Bone marrow (tissue), 2 donors: ENCODE data around the gene TMPRSS5.

ENCODE experiments used
- DNase-seq, 2 donors: peaks; one replicate each; lab custom pipeline; 2025; lab: John Stamatoyannopoulos, UW

TMPRSS5 gene

DNA sequence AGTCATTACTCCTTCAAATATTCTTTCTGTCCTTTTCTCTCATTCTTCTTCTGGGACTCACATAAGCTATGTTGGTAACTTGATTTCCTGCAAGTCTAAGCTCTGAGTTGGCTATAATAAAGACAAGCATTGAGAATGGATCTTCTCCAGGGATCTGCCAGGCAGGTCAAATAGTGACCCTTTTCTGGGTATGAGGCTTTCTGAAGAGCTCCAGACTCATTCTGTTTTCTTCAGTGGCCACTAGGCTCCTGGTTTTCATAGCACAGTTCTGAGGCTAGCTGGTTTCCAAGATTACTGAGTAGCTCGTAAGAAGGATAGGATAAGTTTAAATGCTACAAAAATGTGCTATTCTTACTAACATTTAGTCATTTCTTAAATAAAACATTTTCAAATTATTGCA, 38.3 kb downstream of the TMPRSS5 start:
- no peak for DNase-seq

DNA sequence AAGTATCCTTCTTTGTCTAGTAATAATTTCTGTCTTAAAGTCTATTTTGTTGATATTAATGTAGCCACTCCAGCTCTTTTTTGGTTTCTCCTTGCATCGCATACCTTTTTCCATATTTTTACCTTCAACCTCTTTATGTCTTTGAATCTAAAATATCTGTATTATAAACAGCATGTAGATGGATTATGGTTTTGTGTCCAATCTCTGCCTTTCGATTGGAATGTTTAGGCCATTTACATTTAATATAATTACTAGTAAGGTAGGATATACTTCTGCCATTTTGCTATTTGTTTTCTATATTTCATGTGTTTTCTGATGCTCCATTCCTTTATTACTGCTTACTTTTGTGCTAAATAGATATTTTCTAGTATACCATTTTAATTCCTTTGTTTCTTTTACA, 39.5 kb downstream of the TMPRSS5 start:
- DNase-seq, result no peak

DNA sequence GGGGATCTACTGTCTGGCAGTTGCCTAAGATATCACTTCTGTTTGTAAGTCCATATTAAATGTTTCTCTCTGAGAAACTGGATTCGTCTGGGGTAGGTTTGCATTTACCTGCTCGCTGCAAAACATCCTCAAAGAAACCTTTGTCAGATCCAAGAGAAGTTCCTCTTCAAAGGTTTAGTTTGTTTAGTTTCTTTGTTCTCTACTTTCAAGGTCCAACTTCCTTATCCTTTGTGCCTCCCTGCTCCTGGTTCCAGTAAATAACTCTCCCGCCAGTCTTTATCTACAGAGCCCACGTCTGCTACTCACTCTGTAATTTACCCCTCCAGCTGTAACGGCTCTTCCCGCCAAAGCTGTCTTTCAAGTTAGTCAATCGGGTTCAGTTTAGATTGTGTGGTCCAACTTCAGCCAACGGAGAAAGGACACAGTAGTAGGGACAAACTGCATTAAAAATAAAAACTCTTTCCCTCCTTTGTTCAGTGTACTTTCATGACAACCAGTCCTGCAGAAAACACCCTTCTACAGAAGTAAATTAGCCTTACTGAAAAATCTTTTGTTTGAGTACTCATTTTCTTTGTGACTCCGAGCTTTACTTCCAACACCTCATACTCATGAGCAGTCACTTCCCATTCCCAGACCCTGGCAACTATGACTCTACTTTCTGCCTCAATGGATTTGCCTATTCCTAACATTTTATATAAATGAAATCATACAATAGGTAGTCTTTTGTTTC, 41.0 kb downstream of the TMPRSS5 start:
- no peak for DNase-seq

DNA sequence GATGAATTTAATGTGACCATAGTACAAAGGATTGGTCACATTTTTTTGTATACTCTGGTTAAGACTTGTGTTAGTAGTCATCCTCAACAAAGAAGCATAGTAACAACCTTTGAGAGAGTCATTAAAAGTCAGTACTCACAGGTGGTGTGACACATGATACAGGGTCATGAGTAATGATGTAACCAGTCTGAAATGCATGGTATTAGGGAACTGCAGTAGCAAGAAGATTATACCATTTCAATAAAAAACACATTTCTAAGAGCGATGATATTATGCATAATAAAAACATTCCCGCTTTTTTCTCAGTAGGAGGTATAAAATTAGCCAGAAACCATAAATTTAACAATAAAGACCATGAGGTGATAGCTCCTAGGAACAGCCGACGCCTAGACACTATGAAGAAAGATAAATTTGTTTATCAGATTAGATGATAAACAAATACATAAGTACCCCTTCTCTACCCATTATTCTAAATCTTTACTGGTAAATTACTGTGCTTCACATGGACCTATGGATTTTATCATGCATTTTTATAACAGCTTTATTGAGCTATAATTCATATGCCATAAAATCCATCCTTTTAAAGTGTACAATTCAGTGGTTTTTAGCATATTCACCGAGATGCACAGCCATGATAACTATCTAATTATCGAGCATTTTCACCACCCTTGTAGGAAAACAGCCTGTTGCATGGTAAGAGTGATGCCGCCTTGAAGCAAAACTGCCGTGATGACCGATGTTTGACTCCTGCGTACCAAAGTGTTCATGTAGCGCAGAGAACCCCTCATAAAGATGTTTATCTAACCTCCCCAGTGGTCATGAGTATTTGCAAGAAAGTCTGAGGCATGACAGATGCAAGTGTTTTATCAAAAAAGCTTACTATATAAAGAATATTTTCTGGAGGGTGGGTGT, 41.8 kb downstream of the TMPRSS5 start:
- DNase-seq, result no peak

DNA sequence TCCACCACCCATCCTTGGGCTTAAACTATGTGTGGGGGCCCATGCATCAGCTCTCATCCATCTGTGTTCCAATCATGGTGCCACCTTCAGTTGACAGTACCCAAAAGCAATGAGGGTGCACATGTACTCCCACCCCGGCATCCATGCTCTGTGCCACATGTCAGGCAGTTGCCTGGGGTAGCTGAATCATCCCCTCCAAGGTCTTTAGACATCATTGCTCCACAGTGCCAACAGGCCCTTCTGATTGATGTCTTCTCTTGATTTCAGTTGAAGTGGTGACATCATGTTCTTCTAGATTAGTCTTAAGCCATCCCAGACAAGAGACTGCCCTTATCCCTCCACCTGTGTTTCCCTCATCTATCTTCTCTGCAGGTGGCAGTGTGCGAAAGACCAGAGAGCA, 42.5 kb downstream of the TMPRSS5 start:
- no peak for DNase-seq

DNA sequence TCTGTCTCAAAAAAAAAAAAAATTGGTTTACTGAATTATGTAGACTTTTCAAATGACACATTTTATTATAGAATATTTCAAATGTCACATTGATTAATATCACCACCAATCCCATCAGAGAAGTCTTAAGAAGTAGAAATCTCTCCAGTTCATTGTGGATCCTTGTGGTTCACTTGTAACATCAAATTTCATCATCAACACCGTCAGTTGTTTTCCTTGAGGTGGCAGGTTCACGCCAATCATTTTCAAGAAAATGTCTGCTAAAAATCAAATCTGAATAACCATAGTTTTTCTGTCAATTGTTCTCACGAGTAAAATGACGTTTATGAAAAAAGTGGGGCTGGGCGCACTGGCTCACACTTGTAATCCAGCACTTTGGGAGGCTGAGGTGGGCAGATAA, 50.3 kb downstream of the TMPRSS5 start:
- no peak for DNase-seq

DNA sequence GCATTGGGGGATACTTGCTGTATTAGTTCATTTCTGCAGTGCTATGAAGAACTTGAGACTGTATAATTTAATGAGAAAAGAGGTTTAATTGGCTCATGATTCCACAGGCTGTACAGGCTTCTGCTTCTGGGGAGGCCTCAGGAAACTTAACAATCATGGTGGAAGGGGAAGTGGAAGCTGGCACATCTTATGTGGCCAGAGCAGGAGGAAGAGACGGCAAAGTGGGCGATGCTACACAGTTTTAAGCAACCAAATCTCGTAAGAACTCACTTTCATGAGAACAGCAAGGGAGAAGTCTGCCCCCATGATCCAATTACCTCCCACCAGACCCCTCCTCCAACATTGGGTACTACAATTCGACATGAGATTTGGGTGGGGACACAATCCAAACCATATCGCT, 55.1 kb downstream of the TMPRSS5 start:
- no peak for DNase-seq

DNA sequence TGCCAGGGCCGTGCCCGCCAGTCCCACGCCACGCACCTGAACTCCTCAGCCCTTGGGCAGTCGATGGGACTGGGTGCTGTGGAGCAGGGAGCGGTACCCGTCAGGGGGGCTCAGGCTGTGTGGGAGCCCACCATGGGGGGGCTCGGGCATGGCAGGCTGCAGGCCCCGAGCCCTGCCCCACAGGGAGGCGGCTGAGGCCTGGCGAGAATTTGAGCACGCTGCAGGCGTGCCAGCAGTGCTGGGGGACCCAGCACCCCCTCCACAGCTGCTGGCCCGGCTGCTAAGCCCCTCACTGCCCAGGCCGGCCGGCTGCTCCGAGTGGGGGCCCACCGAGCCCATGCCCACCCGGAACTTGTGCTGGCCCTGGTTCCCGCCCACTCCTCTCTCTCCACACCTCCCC, 56.8 kb downstream of the TMPRSS5 start:
- DNase-seq, result no peak

DNA sequence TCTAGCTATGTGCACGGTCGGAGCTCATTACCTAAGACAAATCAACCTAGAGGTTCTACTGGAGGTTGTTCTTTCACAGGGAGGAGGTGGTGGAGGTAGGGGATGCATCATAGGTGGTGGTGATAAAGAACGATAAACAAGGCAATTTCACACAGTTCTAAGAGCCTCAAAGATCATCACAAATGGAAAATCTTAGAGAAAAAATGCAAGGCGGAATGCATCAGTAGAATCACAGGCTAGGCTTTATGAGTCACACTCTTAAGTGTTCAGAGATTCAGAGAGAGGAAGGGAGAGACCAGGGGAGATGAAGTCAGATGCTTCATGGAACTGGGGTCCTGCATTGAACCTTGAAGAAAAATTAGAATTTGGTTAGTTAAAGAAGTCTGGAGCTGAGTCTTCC, 58.3 kb downstream of the TMPRSS5 start:
- DNase-seq, result no peak

DNA sequence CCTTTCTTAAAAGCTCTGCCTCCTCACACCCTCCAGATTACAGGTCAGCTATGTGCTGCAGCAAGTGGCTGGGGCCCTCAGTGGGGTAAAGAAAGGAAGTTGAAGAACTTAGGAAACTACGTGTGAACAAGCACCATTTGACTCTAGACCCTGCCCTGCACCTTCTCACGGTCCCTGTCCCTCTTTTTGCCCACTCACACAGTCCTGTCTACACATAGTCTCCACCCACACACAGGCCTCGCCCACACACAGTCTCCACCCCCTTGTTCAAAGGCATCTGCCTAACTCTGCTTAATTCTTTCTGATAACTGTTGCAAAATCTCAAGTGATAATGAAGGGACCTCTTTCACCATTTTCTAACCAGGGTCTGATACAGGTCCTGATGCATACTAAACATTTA, 59.0 kb downstream of the TMPRSS5 start:
- DNase-seq, result no peak

DNA sequence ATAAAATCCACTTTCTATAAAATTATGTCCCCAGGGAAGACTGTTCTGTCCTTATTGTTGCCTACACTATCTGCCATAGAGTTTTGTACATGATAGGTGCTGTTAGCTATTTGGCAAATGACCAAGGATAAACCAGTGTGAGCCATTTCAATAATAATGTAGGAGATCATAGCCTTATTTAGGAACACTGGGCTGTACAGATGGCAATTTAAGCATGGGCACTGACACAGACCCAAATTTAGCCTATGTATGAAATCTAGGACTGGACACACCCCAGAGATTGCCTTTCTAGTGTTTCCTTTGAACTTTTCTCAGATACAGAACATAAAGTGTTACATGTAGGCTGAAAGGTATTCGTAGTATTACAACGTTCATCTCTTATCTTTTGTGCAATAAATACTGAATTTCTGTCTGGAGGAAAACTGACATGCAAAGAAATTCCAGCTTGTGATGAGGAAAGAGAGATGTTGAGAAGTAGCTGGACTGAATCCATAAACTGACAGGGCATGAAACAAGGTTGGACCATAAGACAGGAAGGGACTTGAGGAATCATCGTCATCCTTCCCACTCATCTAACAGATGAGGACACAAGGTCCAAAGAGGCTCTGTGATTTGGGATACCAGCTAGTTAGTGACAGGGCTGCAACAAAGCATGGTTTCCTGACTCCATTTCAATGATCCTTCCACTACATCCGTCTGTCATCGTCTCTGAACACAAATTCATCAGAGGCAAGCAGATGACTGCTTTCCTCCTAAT, 60.3 kb downstream of the TMPRSS5 start:
- no peak for DNase-seq

DNA sequence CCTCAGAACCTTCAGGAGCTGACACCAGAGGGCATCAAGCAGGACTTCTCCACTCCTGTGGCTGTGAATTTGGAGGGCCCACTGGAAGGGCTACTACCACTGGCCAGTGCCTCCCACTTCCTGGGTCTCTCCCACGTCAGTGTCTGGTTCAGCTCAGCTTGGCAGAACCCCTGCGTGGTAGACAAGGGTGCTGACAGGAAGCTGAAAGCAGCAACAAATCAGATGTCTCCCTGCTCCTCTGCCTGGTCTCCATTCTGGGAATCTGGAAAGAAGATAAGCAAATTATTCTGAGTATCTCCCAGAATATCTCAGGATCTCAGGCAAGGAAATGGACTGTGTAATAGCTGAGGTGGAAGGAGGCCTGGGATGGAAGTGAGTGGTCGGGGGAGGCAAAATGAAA, 61.5 kb downstream of the TMPRSS5 start:
- DNase-seq, result no peak

DNA sequence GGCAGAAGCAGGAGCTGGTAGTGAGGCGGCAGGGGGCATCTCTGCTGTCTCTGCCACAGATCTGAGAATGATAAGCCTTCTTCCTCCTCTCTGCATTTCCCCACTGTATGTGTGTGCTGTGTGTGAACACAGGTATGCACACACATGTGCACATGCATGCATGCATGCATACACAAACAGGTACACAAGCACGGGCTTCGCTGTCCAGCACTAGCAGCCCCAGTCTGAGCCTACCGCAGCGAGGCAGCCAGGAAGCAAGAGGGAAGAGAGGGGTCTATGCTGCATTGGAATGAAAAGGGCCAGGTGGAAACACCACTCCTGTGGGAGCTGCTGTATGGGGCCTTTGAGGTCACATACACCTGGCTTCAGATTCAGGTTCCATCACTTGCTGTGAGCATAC, 62.4 kb downstream of the TMPRSS5 start:
- DNase-seq, result no peak

DNA sequence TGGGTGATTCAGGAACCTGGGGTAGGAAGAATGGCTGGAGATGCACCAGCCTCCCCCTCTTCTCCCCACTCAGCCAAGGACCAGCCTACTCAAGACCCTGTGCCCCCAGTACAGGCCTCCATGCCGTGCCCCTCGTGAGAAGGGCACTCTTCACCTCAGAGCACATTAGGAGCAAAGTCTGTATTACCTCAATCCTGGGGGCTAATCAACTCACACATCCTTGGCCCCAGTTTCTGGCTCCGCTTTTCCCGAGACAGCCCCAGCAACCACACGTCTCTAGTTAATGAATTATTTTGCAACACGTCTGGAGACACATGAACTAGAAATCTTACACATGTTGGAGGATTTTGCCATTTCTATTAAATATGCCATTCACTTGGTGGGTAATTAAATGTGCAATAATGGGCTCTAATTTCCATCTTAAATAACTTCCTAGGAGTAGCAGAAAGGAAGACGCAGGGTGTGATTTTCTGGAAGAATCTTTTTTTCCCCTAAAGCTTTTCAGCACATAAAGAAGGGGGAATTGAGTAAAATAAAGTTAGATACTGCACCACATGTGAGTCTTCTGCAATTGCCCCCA, 63.0 kb downstream of the TMPRSS5 start:
- DNase-seq, result no peak

DNA sequence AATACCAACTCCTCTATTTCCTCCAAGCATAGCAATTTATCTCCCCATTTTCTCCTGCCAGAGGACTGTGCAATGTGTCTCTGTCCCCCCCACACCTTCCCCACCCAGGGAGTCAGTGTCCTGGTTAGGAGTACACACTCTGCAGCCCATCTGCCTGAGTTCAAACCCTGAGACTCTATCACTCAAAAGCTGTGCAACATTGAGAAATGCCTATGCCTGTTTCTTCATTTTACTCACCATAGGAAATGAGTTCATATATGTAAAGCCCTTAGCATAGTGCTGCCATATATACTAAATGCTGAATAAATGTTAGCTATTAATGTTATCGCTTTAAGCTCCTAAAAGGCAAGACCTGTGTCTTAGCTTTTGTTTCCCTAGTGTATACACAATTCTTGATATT, 64.0 kb downstream of the TMPRSS5 start:
- no peak for DNase-seq

DNA sequence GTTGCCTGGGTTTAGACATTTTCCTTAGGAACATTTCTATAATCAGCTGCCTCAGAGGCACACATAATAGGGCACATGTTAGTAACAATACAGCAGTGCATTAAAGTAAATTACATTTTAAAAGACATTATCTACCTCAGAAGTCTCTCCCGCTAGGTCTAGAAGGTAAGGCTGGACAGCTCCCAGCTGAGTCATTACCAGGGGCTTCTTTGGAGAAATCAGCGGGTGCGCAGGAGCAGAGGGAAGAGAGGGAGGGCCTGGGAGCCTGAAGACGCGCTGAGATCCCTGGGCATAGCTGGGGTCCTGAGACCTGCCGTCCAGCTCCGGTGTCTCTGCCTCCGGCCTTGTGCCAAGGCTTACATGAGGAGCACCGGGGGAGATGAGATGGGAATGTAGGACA, 67.7 kb downstream of the TMPRSS5 start:
- no peak for DNase-seq

DNA sequence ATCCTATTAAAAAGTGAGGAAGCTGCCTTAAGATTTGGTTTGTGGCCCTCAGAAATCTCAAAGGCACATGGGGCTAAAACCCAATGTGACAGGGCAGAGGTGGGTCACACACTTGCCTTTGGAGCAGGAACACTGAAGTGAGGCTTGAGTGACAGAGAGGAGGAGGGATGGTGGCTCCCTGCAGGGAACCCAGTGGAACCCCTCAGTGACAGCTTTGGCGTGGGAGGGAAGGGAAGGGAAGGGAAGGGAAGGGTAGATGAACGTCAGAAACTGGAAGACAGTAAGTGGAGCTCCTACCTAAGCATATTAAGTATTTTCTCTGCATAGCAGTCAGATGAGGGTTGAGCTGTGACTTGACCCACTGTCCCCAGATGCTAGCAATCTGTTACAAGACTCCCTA, 68.5 kb downstream of the TMPRSS5 start:
- DNase-seq, result no peak
